HepG2 (cell line): ENCODE data around the gene SEC61G. TPM values are rescaled to one million over a fixed set of nuclear protein-coding genes. Genes with fewer than 3 reads are reported as not detected.

ENCODE experiments used
- GTF3A ChIP-seq: sonication (generic); formaldehyde crosslinking; conservative IDR thresholded peaks from 2 replicates; pipeline ENCODE4 v1.4.0; 2020; ENCODE audit warnings: mild to moderate bottlenecking, missing genetic modification reagents
- HMGXB4 ChIP-seq, 2 experiments: sonication (generic) in 1 of 2; formaldehyde crosslinking in 1 of 2; IDR thresholded peaks; 2 replicates each; pipeline versions ENCODE4 v1.4.0 to v1.6.1; 2018 to 2020; ENCODE audit warnings: missing genetic modification reagents in 2 of 2, borderline replicate concordance in 1 of 2, low read depth in 1 of 2, mild to moderate bottlenecking in 1 of 2, missing biosample characterization in 1 of 2
- KDM5A ChIP-seq: fragments of 200-600 bp; sonication (generic); IDR thresholded peaks from 2 replicates; pipeline ENCODE4 v1.7.0; 2018; ENCODE audit warnings: antibody characterized with exemption, mild to moderate bottlenecking, low read length, borderline replicate concordance
- MATR3 ChIP-seq: sonication (generic); formaldehyde crosslinking; IDR thresholded peaks from 2 replicates; pipeline ENCODE4 v1.4.0; 2020; ENCODE audit warnings: missing genetic modification reagents
- MAZ ChIP-seq, 2 experiments: sonication (generic) in 1 of 2; formaldehyde crosslinking in 1 of 2; IDR thresholded peaks; 2 replicates each; pipeline versions ENCODE4 v1.5.0 to v1.6.1; 2012 to 2020; ENCODE audit warnings: low read depth in 2 of 2, mild to moderate bottlenecking in 2 of 2, borderline replicate concordance in 1 of 2, improper control_type of control experiment in 1 of 2, low read length in 1 of 2, missing genetic modification reagents in 1 of 2, moderate library complexity in 1 of 2
- MED8 ChIP-seq: sonication (generic); formaldehyde crosslinking; IDR thresholded peaks from 2 replicates; pipeline ENCODE4 v1.8.1; 2023; ENCODE audit warnings: mild to moderate bottlenecking, missing genetic modification reagents; ENCODE audit not compliant: insufficient replicate concordance
- MLX ChIP-seq: IDR thresholded peaks from 2 replicates; pipeline ENCODE4 v1.6.1; 2016
- NCOR1 ChIP-seq: fragments of 200-600 bp; sonication (generic); IDR thresholded peaks from 2 replicates; pipeline ENCODE4 v1.7.0; 2017; ENCODE audit warnings: antibody characterized with exemption, low read length, borderline replicate concordance
- NKX3-1 ChIP-seq: sonication (generic); formaldehyde crosslinking; IDR thresholded peaks from 2 replicates; pipeline ENCODE4 v1.5.0; 2020; ENCODE audit warnings: missing genetic modification reagents
- SMC3 ChIP-seq: IDR thresholded peaks from 2 replicates; pipeline ENCODE4 v1.6.1; 2011; ENCODE audit warnings: low read length, improper control_type of control experiment
- SNAPC2 ChIP-seq: sonication (generic); formaldehyde crosslinking; IDR thresholded peaks from 2 replicates; pipeline ENCODE4 v1.8.1; 2022; ENCODE audit warnings: mild to moderate bottlenecking, missing genetic modification reagents
- SYNCRIP ChIP-seq: fragments of 200-400 bp; formaldehyde crosslinking; IDR thresholded peaks from 2 replicates; pipeline ENCODE4 v1.6.1; 2018; ENCODE audit warnings: mild to moderate bottlenecking, low read depth, low read length; ENCODE audit not compliant: insufficient read depth
- TBX2 ChIP-seq: sonication (generic); formaldehyde crosslinking; IDR thresholded peaks from 2 replicates; pipeline ENCODE4 v1.5.0; 2020; ENCODE audit warnings: missing genetic modification reagents, mild to moderate bottlenecking, borderline replicate concordance
- ZBTB8A ChIP-seq: sonication (generic); formaldehyde crosslinking; IDR thresholded peaks from 2 replicates; pipeline ENCODE4 v1.4.0; 2020; ENCODE audit warnings: mild to moderate bottlenecking, low read depth, missing genetic modification reagents, borderline replicate concordance
- ZNF296 ChIP-seq: sonication (generic); formaldehyde crosslinking; conservative IDR thresholded peaks from 2 replicates; pipeline ENCODE4 v1.5.0; 2020; ENCODE audit warnings: mild to moderate bottlenecking, missing genetic modification reagents
- ZNF562 ChIP-seq: sonication (generic); formaldehyde crosslinking; IDR thresholded peaks from 2 replicates; pipeline ENCODE4 v1.8.0; 2022; ENCODE audit warnings: missing genetic modification reagents, borderline replicate concordance
- ZNF597 ChIP-seq: sonication (generic); formaldehyde crosslinking; IDR thresholded peaks from 2 replicates; pipeline ENCODE4 v1.5.0; 2020; ENCODE audit warnings: missing genetic modification reagents
- ZNF687 ChIP-seq: sonication (generic); formaldehyde crosslinking; IDR thresholded peaks from 2 replicates; pipeline ENCODE4 v1.5.1; 2020; ENCODE audit warnings: mild to moderate bottlenecking, missing genetic modification reagents, moderate library complexity
- polyA plus RNA-seq, 8 experiments: library from polyadenylated mRNA; depleted of rRNA in 3 of 8; stranded (reverse) in 7 of 8; unstranded in 1 of 8; fragments of >200 nt; fragmentation: Illumina TruSeq in 4 of 8; extraction: Trizol in 4 of 8; gene quantifications; 2 replicates each; pipeline versions ENCODE4 v1.2.1 to v1.2.3, GENCODE V29; 2011 to 2016; ENCODE audit warnings: low read depth in 4 of 8, missing spikeins in 1 of 8, mixed read lengths in 1 of 8; ENCODE audit not compliant: insufficient read depth in 1 of 8
- total RNA-seq, 5 experiments: library from RNA; depleted of rRNA; stranded (reverse); fragments of >200 nt; fragmentation: Illumina TruSeq; extraction: Trizol; gene quantifications; 2 replicates each; pipeline ENCODE4 v1.2.3, GENCODE V29; 2016; ENCODE audit warnings: low read depth in 1 of 5

The SEC61G gene
- total and polyA plus RNA-seq, 2 of the 13 experiments (the other 11 are each of a cell fraction or from before 2014, with no cell fraction given): 126 to 328 TPM

GRCh38 chr7:54758702-54759592 lies at the start of gene SEC61G (continued):
- TF ChIP-seq HMGXB4 (CRISPR knock-in tag; IDR thresholded peaks at IDR 0.05; ENCODE audit: borderline replicate concordance in 1 of 2, low read depth in 1 of 2) (peak; percentile 62 to 82; a peak in 3 of 4 replicates), NCOR1 (no peak), MED8 (CRISPR knock-in tag) (peak; percentile 87), TBX2 (CRISPR knock-in tag) (peak; percentile 82), KDM5A (0 out of 2 replicates have a peak, but pooled peaks have one; percentile 17), ZNF597 (CRISPR knock-in tag) (no peak), ZBTB8A (CRISPR knock-in tag) (no peak), ZNF687 (CRISPR knock-in tag) (peak; percentile 90), NKX3-1 (CRISPR knock-in tag) (peak; percentile 58; the same call in 1 of the 2 replicates), SMC3 (no peak), SYNCRIP (no peak), GTF3A (no peak), MATR3 (no peak), MAZ (IDR thresholded peaks at IDR 0.05; ENCODE audit: borderline replicate concordance, low read depth, low read length) (no peak), MAZ (CRISPR knock-in tag; IDR thresholded peaks at IDR 0.05; ENCODE audit: low read depth) (peak; percentile 52; the same call in 1 of the 2 replicates), ZNF296 (CRISPR knock-in tag) (0 out of 2 replicates have a peak, but pooled peaks have one; percentile 50), ZNF562 (CRISPR knock-in tag) (no peak), SNAPC2 (CRISPR knock-in tag) (0 out of 2 replicates have a peak, but pooled peaks have one; percentile 37), MLX (CRISPR knock-in tag) (0 out of 2 replicates have a peak, but pooled peaks have one; percentile 6)
